Activated T-cell treated with anti-CD3 and anti-CD28 coated beads, Interleukin-2, amount 50 U/mL, for 4 hours (primary cell): ENCODE results near the gene CNTNAP5. TPM values are rescaled to one million over a fixed set of nuclear protein-coding genes. Genes with fewer than 3 reads are reported as not detected.

Experiments
- ATAC-seq, 2 donors: fragments of 200-7000 bp; cut with Tn5 transposase; one replicate each; pipeline ENCODE4 v1.10.0; 2021
- DNase-seq: peaks from one replicate; pipeline ENCODE4 v3.0.0-alpha.2; 2020
- H3K27me3 Mint-ChIP-seq: one replicate; pipeline ENCODE4 v1.8.0; 2021; ENCODE audit warnings: low read depth, mixed read lengths
- H3K36me3 Mint-ChIP-seq: one replicate; pipeline ENCODE4 v1.8.0; 2022; ENCODE audit warnings: mixed read lengths; ENCODE audit not compliant: insufficient read depth
- H3K4me1 Mint-ChIP-seq: one replicate; pipeline ENCODE4 v1.8.0; 2021; ENCODE audit warnings: low read depth, mixed read lengths
- H3K4me3 Mint-ChIP-seq: one replicate; pipeline ENCODE4 v1.8.0; 2021; ENCODE audit warnings: mild to moderate bottlenecking, moderate library complexity, mixed read lengths
- H3K9me3 Mint-ChIP-seq: one replicate; pipeline ENCODE4 v1.8.0; 2021; ENCODE audit warnings: mixed read lengths
- total RNA-seq, 3 donors: library from RNA; stranded (reverse); gene quantifications; one replicate each; pipeline ENCODE4 v1.2.1, GENCODE V29; 2021

The CNTNAP5 gene
- total RNA-seq, 3 donors from 2014 or later = not detected

GRCh38 chr2:124485659-124486058 is 460.6 kb downstream of the CNTNAP5 start:
- no peaks in the 10 kb centered on the region for H3K36me3 Mint-ChIP-seq
- ATAC-seq = no peak
- no peak for DNase-seq
- no peaks in the 10 kb centered on the region for H3K4me1 Mint-ChIP-seq
- H3K27me3 Mint-ChIP-seq = no peaks in the 10 kb centered on the region
- no peak overlapping the region for H3K4me3 Mint-ChIP-seq
- peaks cover 14% of the 10 kb centered on the region for H3K9me3 Mint-ChIP-seq

- no peak for DNase-seq
- no peaks in the 10 kb centered on the region for H3K27me3 Mint-ChIP-seq
- H3K4me3 Mint-ChIP-seq = no peak overlapping the region
- no peak for ATAC-seq
- H3K9me3 Mint-ChIP-seq = peaks cover 9% of the 10 kb centered on the region
- no peaks in the 10 kb centered on the region for H3K4me1 Mint-ChIP-seq
- H3K36me3 Mint-ChIP-seq = no peaks in the 10 kb centered on the region
Observed at GRCh38 chr2:124489686-124490085, 464.6 kb downstream of the CNTNAP5 start.

GRCh38 chr2:124501575-124502152 is 476.6 kb downstream of the CNTNAP5 start:
- no peak overlapping the region for H3K4me3 Mint-ChIP-seq
- H3K36me3 Mint-ChIP-seq = no peaks in the 10 kb centered on the region
- H3K4me1 Mint-ChIP-seq = no peaks in the 10 kb centered on the region
- ATAC-seq = no peak
- peaks cover 15% of the 10 kb centered on the region for H3K9me3 Mint-ChIP-seq
- DNase-seq = no peak
- H3K27me3 Mint-ChIP-seq = no peaks in the 10 kb centered on the region

- no peaks in the 10 kb centered on the region for H3K27me3 Mint-ChIP-seq
- H3K4me1 Mint-ChIP-seq = no peaks in the 10 kb centered on the region
- no peak overlapping the region for H3K4me3 Mint-ChIP-seq
- ATAC-seq (no peak), DNase-seq (no peak)
- peaks cover 5% of the 10 kb centered on the region for H3K9me3 Mint-ChIP-seq
- no peaks in the 10 kb centered on the region for H3K36me3 Mint-ChIP-seq
Observed at GRCh38 chr2:124514236-124514635, 489.1 kb downstream of the CNTNAP5 start.

- H3K4me1 Mint-ChIP-seq = no peaks in the 10 kb centered on the region
- no peaks in the 10 kb centered on the region for H3K27me3 Mint-ChIP-seq
- ATAC-seq = no peak
- peaks cover 11% of the 10 kb centered on the region for H3K9me3 Mint-ChIP-seq
- DNase-seq = no peak
- no peaks in the 10 kb centered on the region for H3K36me3 Mint-ChIP-seq
- no peak overlapping the region for H3K4me3 Mint-ChIP-seq
Observed at GRCh38 chr2:124520953-124521352, 495.9 kb downstream of the CNTNAP5 start.

GRCh38 chr2:124523096-124523495 is 498.0 kb downstream of the CNTNAP5 start:
- H3K36me3 Mint-ChIP-seq = no peaks in the 10 kb centered on the region
- H3K9me3 Mint-ChIP-seq = peaks cover 9% of the 10 kb centered on the region
- ATAC-seq = no peak
- H3K4me1 Mint-ChIP-seq = no peaks in the 10 kb centered on the region
- DNase-seq = no peak
- no peaks in the 10 kb centered on the region for H3K27me3 Mint-ChIP-seq
- no peak overlapping the region for H3K4me3 Mint-ChIP-seq

- no peak for DNase-seq
- no peak for ATAC-seq
- Mint-ChIP-seq H3K9me3 (peaks cover 9% of the 10 kb centered on the region), H3K4me3 (no peak overlapping the region), H3K4me1 (no peaks in the 10 kb centered on the region), H3K36me3 (no peaks in the 10 kb centered on the region), H3K27me3 (no peaks in the 10 kb centered on the region)
Observed at GRCh38 chr2:124524155-124524915, 499.2 kb downstream of the CNTNAP5 start.

- Mint-ChIP-seq H3K9me3 (peaks cover 9% of the 10 kb centered on the region), H3K36me3 (no peaks in the 10 kb centered on the region), H3K27me3 (no peaks in the 10 kb centered on the region), H3K4me3 (no peak overlapping the region), H3K4me1 (no peaks in the 10 kb centered on the region)
- ATAC-seq = no peak
- no peak for DNase-seq
Observed at GRCh38 chr2:124526221-124526620, 501.1 kb downstream of the CNTNAP5 start.

- H3K36me3 Mint-ChIP-seq = no peaks in the 10 kb centered on the region
- DNase-seq (no peak), ATAC-seq (no peak)
- no peaks in the 10 kb centered on the region for H3K4me1 Mint-ChIP-seq
- H3K9me3 Mint-ChIP-seq = peaks cover 11% of the 10 kb centered on the region
- H3K4me3 Mint-ChIP-seq = no peak overlapping the region
- no peaks in the 10 kb centered on the region for H3K27me3 Mint-ChIP-seq
Observed at GRCh38 chr2:124530203-124530602, 505.1 kb downstream of the CNTNAP5 start.

GRCh38 chr2:124533226-124533954 is 508.3 kb downstream of the CNTNAP5 start:
- no peak for DNase-seq
- Mint-ChIP-seq H3K27me3 (no peaks in the 10 kb centered on the region), H3K9me3 (peaks cover 7% of the 10 kb centered on the region), H3K4me1 (no peaks in the 10 kb centered on the region), H3K36me3 (no peaks in the 10 kb centered on the region), H3K4me3 (no peak overlapping the region)
- no peak for ATAC-seq

GRCh38 chr2:124534028-124534427 is 508.9 kb downstream of the CNTNAP5 start:
- H3K4me1 Mint-ChIP-seq = no peaks in the 10 kb centered on the region
- ATAC-seq (no peak), DNase-seq (no peak)
- no peak overlapping the region for H3K4me3 Mint-ChIP-seq
- no peaks in the 10 kb centered on the region for H3K36me3 Mint-ChIP-seq
- H3K27me3 Mint-ChIP-seq = no peaks in the 10 kb centered on the region
- H3K9me3 Mint-ChIP-seq = peaks cover 7% of the 10 kb centered on the region

GRCh38 chr2:124535816-124536215 is 510.7 kb downstream of the CNTNAP5 start:
- ATAC-seq = no peak
- H3K27me3 Mint-ChIP-seq = no peaks in the 10 kb centered on the region

GRCh38 chr2:124536591-124536990 is 511.5 kb downstream of the CNTNAP5 start:
- peaks cover 7% of the 10 kb centered on the region for H3K9me3 Mint-ChIP-seq
- DNase-seq (no peak), ATAC-seq (no peak)
- H3K4me1 Mint-ChIP-seq = no peaks in the 10 kb centered on the region
- no peaks in the 10 kb centered on the region for H3K27me3 Mint-ChIP-seq
- no peak overlapping the region for H3K4me3 Mint-ChIP-seq
- no peaks in the 10 kb centered on the region for H3K36me3 Mint-ChIP-seq

More at GRCh38 chr2:124535816-124536215, 510.7 kb downstream of the CNTNAP5 start:
- DNase-seq = no peak
- Mint-ChIP-seq H3K9me3 (peaks cover 7% of the 10 kb centered on the region), H3K4me1 (no peaks in the 10 kb centered on the region), H3K4me3 (no peak overlapping the region), H3K36me3 (no peaks in the 10 kb centered on the region)

- Mint-ChIP-seq H3K4me1 (no peaks in the 10 kb centered on the region), H3K4me3 (no peak overlapping the region), H3K9me3 (peaks cover 6% of the 10 kb centered on the region), H3K27me3 (no peaks in the 10 kb centered on the region), H3K36me3 (no peaks in the 10 kb centered on the region)
- ATAC-seq = no peak
- DNase-seq = no peak
Observed at GRCh38 chr2:124538549-124538948, 513.5 kb downstream of the CNTNAP5 start.

- Mint-ChIP-seq H3K4me3 (no peak overlapping the region), H3K4me1 (no peaks in the 10 kb centered on the region), H3K36me3 (no peaks in the 10 kb centered on the region), H3K9me3 (no peaks in the 10 kb centered on the region), H3K27me3 (no peaks in the 10 kb centered on the region)
- ATAC-seq (no peak), DNase-seq (no peak)
Observed at GRCh38 chr2:124540805-124541204, 515.7 kb downstream of the CNTNAP5 start.
